DOHH2 (cell line): ENCODE data around the gene C4orf50.

Source experiments
- H3F3A ChIP-seq: fragments of 200-600 bp; sonication (generic), shearing (Covaris generic); 2 replicates; pipeline ENCODE4 v1.6.0; 2016; ENCODE audit warnings: antibody characterized with exemption, mild to moderate bottlenecking; ENCODE audit not compliant: control insufficient read depth, insufficient read depth
- H3K27ac ChIP-seq: fragments of 200-600 bp; sonication (generic); 2 replicates; pipeline ENCODE4 v1.5.1; 2014; ENCODE audit warnings: low read depth, mild to moderate bottlenecking, low read length, moderate library complexity
- H3K27me3 ChIP-seq: fragments of 200-600 bp; sonication (generic); 2 replicates; pipeline ENCODE4 v1.6.1; 2014; ENCODE audit warnings: mild to moderate bottlenecking, low read length, mixed read lengths; ENCODE audit not compliant: control insufficient read depth
- H3K36me3 ChIP-seq: fragments of 200-600 bp; sonication (generic); 2 replicates; pipeline ENCODE4 v1.6.1; 2014; ENCODE audit warnings: mild to moderate bottlenecking, low read length, moderate library complexity, mixed read lengths; ENCODE audit not compliant: control insufficient read depth
- H3K4me1 ChIP-seq: fragments of 200-600 bp; sonication (generic); 2 replicates; pipeline ENCODE4 v1.6.1; 2014; ENCODE audit warnings: mild to moderate bottlenecking, low read length, mixed read lengths; ENCODE audit not compliant: control insufficient read depth
- H3K4me2 ChIP-seq: fragments of 200-600 bp; sonication (generic); 2 replicates; pipeline ENCODE4 v1.6.0; 2014; ENCODE audit warnings: mild to moderate bottlenecking, low read length, moderate library complexity
- H3K4me3 ChIP-seq: fragments of 200-600 bp; sonication (generic); 2 replicates; pipeline ENCODE4 v1.5.1; 2014; ENCODE audit warnings: mild to moderate bottlenecking, low read length, mixed read lengths
- H3K79me2 ChIP-seq: fragments of 200-600 bp; sonication (generic); 2 replicates; pipeline ENCODE4 v1.6.1; 2014; ENCODE audit warnings: mild to moderate bottlenecking, low read length, mixed read lengths; ENCODE audit not compliant: control insufficient read depth
- H3K9me2 ChIP-seq: fragments of 200-600 bp; sonication (generic); replicated peaks from 2 replicates; pipeline ENCODE4 v1.6.1; 2014; ENCODE audit warnings: mild to moderate bottlenecking, low read length, mixed read lengths; ENCODE audit not compliant: control insufficient read depth
- H3K9me3 ChIP-seq: fragments of 200-600 bp; sonication (generic); 2 replicates; pipeline ENCODE4 v1.6.1; 2014; ENCODE audit warnings: antibody characterized with exemption, low read length, mixed read lengths; ENCODE audit not compliant: control insufficient read depth, insufficient read depth
- H4K20me1 ChIP-seq: fragments of 200-600 bp; sonication (generic); 2 replicates; pipeline ENCODE4 v1.6.0; 2014; ENCODE audit warnings: low read depth, mild to moderate bottlenecking, antibody characterized with exemption, low read length, moderate library complexity; ENCODE audit not compliant: control insufficient read depth, insufficient read depth
- CTCF ChIP-seq: fragments of 200-600 bp; sonication (generic); IDR thresholded peaks from one replicate; pipeline ENCODE4 v1.5.1; 2014; ENCODE audit warnings: antibody characterized with exemption, mild to moderate bottlenecking, low read depth, low read length; ENCODE audit not compliant: poor library complexity, severe bottlenecking
- EZH2phosphoT487 ChIP-seq: fragments of 200-600 bp; sonication (generic); IDR thresholded peaks from 2 replicates; pipeline ENCODE4 v1.6.1; 2017; ENCODE audit warnings: borderline replicate concordance, mild to moderate bottlenecking, antibody characterized with exemption, low read length, moderate library complexity, mixed read lengths

The C4orf50 gene

GRCh38 chr4:5892323-5893003 lies 125.8 kb downstream of the C4orf50 start:
- Histone ChIP-seq H3K9me3 (peaks cover 6% of the 10 kb centered on the region; the same call in 1 of the 2 replicates), H3K36me3 (no peaks in the 10 kb centered on the region), H4K20me1 (no peaks in the 10 kb centered on the region), H3K79me2 (no peaks in the 10 kb centered on the region), H3K27ac (no peak overlapping the region), H3F3A (no peaks in the 10 kb centered on the region), H3K9me2 (no peaks in the 10 kb centered on the region), H3K4me3 (no peak overlapping the region), H3K4me2 (no peak overlapping the region), H3K27me3 (no peaks in the 10 kb centered on the region), H3K4me1 (no peaks in the 10 kb centered on the region)
- no peak for TF ChIP-seq EZH2phosphoT487
- no peak for TF ChIP-seq CTCF

- Histone ChIP-seq H3K4me2 (no peak overlapping the region), H3K27me3 (no peaks in the 10 kb centered on the region), H3K4me1 (no peaks in the 10 kb centered on the region), H3K4me3 (no peak overlapping the region), H4K20me1 (no peaks in the 10 kb centered on the region), H3K36me3 (no peaks in the 10 kb centered on the region), H3K27ac (no peak overlapping the region), H3F3A (no peaks in the 10 kb centered on the region), H3K9me3 (peaks cover 6% of the 10 kb centered on the region; the same call in 1 of the 2 replicates), H3K79me2 (no peaks in the 10 kb centered on the region), H3K9me2 (no peaks in the 10 kb centered on the region)
- TF ChIP-seq CTCF (no peak), EZH2phosphoT487 (no peak)
Measured at GRCh38 chr4:5891563-5892322, 126.5 kb downstream of the C4orf50 start.

- H3K4me2 ChIP-seq: no peak overlapping the region
- TF ChIP-seq CTCF: no peak
- TF ChIP-seq EZH2phosphoT487: no peak
- H3K9me3 ChIP-seq: peaks cover 6% of the 10 kb centered on the region; the same call in 1 of the 2 replicates
- no peaks in the 10 kb centered on the region for H3K4me1 ChIP-seq
- H4K20me1 ChIP-seq: no peaks in the 10 kb centered on the region
- no peaks in the 10 kb centered on the region for H3K27me3 ChIP-seq
- H3F3A ChIP-seq: no peaks in the 10 kb centered on the region
- H3K79me2 ChIP-seq: no peaks in the 10 kb centered on the region
- H3K4me3 ChIP-seq: no peak overlapping the region
- H3K9me2 ChIP-seq: no peaks in the 10 kb centered on the region
- H3K36me3 ChIP-seq: no peaks in the 10 kb centered on the region
- no peak overlapping the region for H3K27ac ChIP-seq
Measured at GRCh38 chr4:5890063-5890727, 128.0 kb downstream of the C4orf50 start.
